HCT116 (cell line): ENCODE results near the gene PIP4K2A. TPM values are rescaled to one million over a fixed set of nuclear protein-coding genes. Genes with fewer than 3 reads are reported as not detected.

ENCODE experiments used
- ATAC-seq: fragments of 200-7000 bp; cut with Tn5 transposase; 2 replicates; pipeline ENCODE4 v1.9.1; 2020; ENCODE audit warnings: mild to moderate bottlenecking, moderate library complexity
- BruUV-seq: library from RNA; stranded (reverse); fragments of 400-500 nt; replicated peaks from 2 replicates; lab custom pipeline; 2021; lab: Mats Ljungman, UMichigan
- CTCF ChIA-PET: fragments of 300-600 bp; sonication (Branson Sonifier 250); formaldehyde crosslinking; loops from one replicate; lab custom pipeline; 2021; ENCODE audit warnings: antibody characterized with exemption; lab: Charles Lee
- POLR2A ChIA-PET: fragments of 300-600, 350-600 bp; sonication (Branson Sonifier 250); formaldehyde crosslinking; loops from one replicate; lab custom pipeline; 2021; ENCODE audit warnings: antibody characterized with exemption; lab: Charles Lee
- RAD21 ChIA-PET, 2 experiments: fragments of 300-600 bp; sonication (Branson Sonifier 250); formaldehyde crosslinking; loops; one replicate each; lab custom pipeline; 2023; ENCODE audit warnings: low total read pairs in 2 of 2; ENCODE audit not compliant: uncharacterized antibody in 2 of 2, unreplicated experiment in 2 of 2, low non-redundant PET in 1 of 2; lab: Charles Lee
- DNase-seq: peaks from one replicate; pipeline ENCODE4 v3.0.0-alpha.2; 2010; ENCODE audit warnings: low read depth, low spot score
- H2AFZ ChIP-seq: fragments of 200-600 bp; shearing (Covaris generic), sonication (generic); 2 replicates; pipeline ENCODE4 v1.6.1; 2017; ENCODE audit warnings: low read depth, mixed run types, mixed read lengths, antibody characterized with exemption, low read length; ENCODE audit not compliant: poor library complexity, severe bottlenecking
- H3K27ac ChIP-seq: 2 replicates; pipeline ENCODE4 v1.5.1; 2012; ENCODE audit warnings: low read depth, low read length
- H3K27me3 ChIP-seq: fragments of 200-600 bp; sonication (generic); 2 replicates; pipeline ENCODE4 v1.6.1; 2016; ENCODE audit warnings: mixed run types, low read length, mixed read lengths; ENCODE audit not compliant: insufficient read depth
- H3K36me3 ChIP-seq, 2 experiments: fragments of 200-500 bp in 1 of 2; fragments of 200-600 bp in 1 of 2; sonication (Bioruptor generic) in 1 of 2; sonication (generic) in 1 of 2; 2 replicates each; pipeline versions ENCODE4 v1.5.1 to v1.6.1; 2014 to 2016; ENCODE audit warnings: low read length in 2 of 2, inconsistent platforms in 1 of 2, mixed read lengths in 1 of 2, mixed run types in 1 of 2; ENCODE audit not compliant: insufficient read depth in 2 of 2, control insufficient read depth in 1 of 2
- H3K4me1 ChIP-seq, 2 experiments: fragments of 200-600 bp in 1 of 2; sonication (generic) in 1 of 2; 2 replicates each; pipeline versions ENCODE4 v1.5.1 to v1.6.1; 2012 to 2017; ENCODE audit warnings: low read length in 2 of 2, inconsistent platforms in 1 of 2, mild to moderate bottlenecking in 1 of 2, mixed read lengths in 1 of 2, mixed run types in 1 of 2, moderate library complexity in 1 of 2; ENCODE audit not compliant: insufficient read depth in 2 of 2, control insufficient read depth in 1 of 2
- H3K4me2 ChIP-seq: fragments of 200-600 bp; sonication (generic); 2 replicates; pipeline ENCODE4 v1.6.1; 2017; ENCODE audit warnings: mixed run types, low read length, mixed read lengths
- H3K4me3 ChIP-seq, 2 experiments: fragments of 200-600 bp in 1 of 2; sonication (generic) in 1 of 2; replicated peaks in 1 of 2; 2 replicates each; pipeline ENCODE4 v1.5.1; 2011 to 2016; ENCODE audit warnings: low read length in 2 of 2, control low read depth in 1 of 2, low read depth in 1 of 2, mild to moderate bottlenecking in 1 of 2, mixed read lengths in 1 of 2, mixed run types in 1 of 2
- H3K79me2 ChIP-seq: fragments of 200-600 bp; sonication (generic); 2 replicates; pipeline ENCODE4 v1.6.1; 2017; ENCODE audit warnings: mild to moderate bottlenecking, mixed run types, low read length, moderate library complexity, mixed read lengths; ENCODE audit not compliant: insufficient read depth
- H3K9ac ChIP-seq: fragments of 200-600 bp; sonication (generic); 2 replicates; pipeline ENCODE4 v1.6.1; 2016; ENCODE audit warnings: low read length, mixed read lengths
- H3K9me2 ChIP-seq: fragments of 200-600 bp; sonication (generic), shearing (Covaris generic); 2 replicates; pipeline ENCODE4 v1.6.1; 2017; ENCODE audit warnings: mixed run types, mild to moderate bottlenecking, moderate library complexity; ENCODE audit not compliant: insufficient read depth
- H3K9me3 ChIP-seq, 2 experiments: fragments of 200-500 bp in 1 of 2; fragments of 200-600 bp in 1 of 2; sonication (Bioruptor generic) in 1 of 2; sonication (generic) in 1 of 2; 2 replicates each; pipeline ENCODE4 v1.6.1; 2014 to 2017; ENCODE audit warnings: low read length in 2 of 2, mixed read lengths in 2 of 2, inconsistent platforms in 1 of 2, low read depth in 1 of 2, mild to moderate bottlenecking in 1 of 2, mixed run types in 1 of 2, moderate library complexity in 1 of 2; ENCODE audit not compliant: control insufficient read depth in 1 of 2, insufficient read depth in 1 of 2
- H4K20me1 ChIP-seq: fragments of 200-600 bp; sonication (generic), shearing (Covaris generic); 2 replicates; pipeline ENCODE4 v1.6.1; 2017; ENCODE audit warnings: mixed run types, mild to moderate bottlenecking, moderate library complexity; ENCODE audit not compliant: insufficient read depth
- CBX3 ChIP-seq: IDR thresholded peaks from 2 replicates; pipeline ENCODE4 v1.6.1; 2012; ENCODE audit warnings: low read depth
- CEBPB ChIP-seq: IDR thresholded peaks from 2 replicates; pipeline ENCODE4 v1.6.1; 2012; ENCODE audit warnings: low read depth
- EGR1 ChIP-seq: IDR thresholded peaks from 2 replicates; pipeline ENCODE4 v1.6.1; 2012; ENCODE audit warnings: low read depth
- ELF1 ChIP-seq: IDR thresholded peaks from 2 replicates; pipeline ENCODE4 v1.6.1; 2012; ENCODE audit warnings: low read depth, borderline replicate concordance
- EZH2 ChIP-seq: fragments of 200-600 bp; sonication (generic); IDR thresholded peaks from 2 replicates; pipeline ENCODE4 v1.6.1; 2017; ENCODE audit warnings: antibody characterized with exemption, mixed run types
- EZH2phosphoT487 ChIP-seq: fragments of 200-600 bp; IDR thresholded peaks from 2 replicates; pipeline ENCODE4 v1.6.1; 2018; ENCODE audit warnings: antibody characterized with exemption, borderline replicate concordance
- JUND ChIP-seq: IDR thresholded peaks from 2 replicates; pipeline ENCODE4 v1.6.1; 2012
- POLR2A ChIP-seq: IDR thresholded peaks from 2 replicates; pipeline ENCODE4 v1.7.0; 2011; ENCODE audit warnings: borderline replicate concordance; ENCODE audit not compliant: insufficient read depth, insufficient read length; ENCODE audit errors: extremely low read depth
- POLR2AphosphoS5 ChIP-seq: IDR thresholded peaks from 2 replicates; pipeline ENCODE4 v1.6.1; 2011; ENCODE audit warnings: mild to moderate bottlenecking, low read depth, low read length, moderate library complexity
- RAD21 ChIP-seq: IDR thresholded peaks from 2 replicates; pipeline ENCODE4 v1.6.1; 2012; ENCODE audit warnings: low read depth, mild to moderate bottlenecking
- SIN3A ChIP-seq: IDR thresholded peaks from 2 replicates; pipeline ENCODE4 v1.6.1; 2012; ENCODE audit warnings: low read depth
- SP1 ChIP-seq: IDR thresholded peaks from 2 replicates; pipeline ENCODE4 v1.6.1; 2012; ENCODE audit warnings: low read depth
- SRF ChIP-seq: IDR thresholded peaks from 2 replicates; pipeline ENCODE4 v1.6.1; 2012; ENCODE audit warnings: low read depth
- TCF7L2 ChIP-seq: IDR thresholded peaks from 2 replicates; pipeline ENCODE4 v1.7.0; 2011; ENCODE audit warnings: borderline replicate concordance, inconsistent platforms; ENCODE audit not compliant: insufficient read depth, insufficient read length; ENCODE audit errors: extremely low read depth
- YY1 ChIP-seq: IDR thresholded peaks from 2 replicates; pipeline ENCODE4 v1.6.1; 2011; ENCODE audit warnings: low read length, low read depth, moderate library complexity, mild to moderate bottlenecking; ENCODE audit not compliant: insufficient replicate concordance; ENCODE audit errors: extremely low read depth
- ZBTB33 ChIP-seq: IDR thresholded peaks from 2 replicates; pipeline ENCODE4 v1.6.1; 2011; ENCODE audit warnings: mild to moderate bottlenecking, low read length, moderate library complexity; ENCODE audit not compliant: insufficient replicate concordance; ENCODE audit errors: extremely low read depth
- ZFX ChIP-seq: fragments of 450-650 bp; IDR thresholded peaks from 2 replicates; pipeline ENCODE4 v1.6.1; 2017
- ZNF274 ChIP-seq: fragments of 200-500 bp; sonication (Bioruptor generic); IDR thresholded peaks from 2 replicates; pipeline ENCODE4 v1.6.1; 2014; ENCODE audit warnings: mild to moderate bottlenecking, low read depth, low read length, inconsistent platforms
- intact Hi-C: fragments of 100-400 bp; cut with micrococcal nuclease; formaldehyde crosslinking; loops from 2 replicates; pipeline ENCODE4 v1.10.0; 2022
- total RNA-seq: library from RNA; stranded (reverse); gene quantifications from one replicate; pipeline ENCODE4 v1.2.1, GENCODE V29; 2021; ENCODE audit not compliant: unreplicated experiment
- TF ChIP-seq, protein P1 (sequence below): IDR thresholded peaks from 2 replicates; pipeline ENCODE4 v1.6.1; 2012
- TF ChIP-seq, protein P2 (sequence below): IDR thresholded peaks from 2 replicates; pipeline ENCODE4 v1.6.1; 2012
- TF ChIP-seq, protein P3 (sequence below), 3 experiments: fragments of 200-600 bp in 1 of 3; sonication (generic) in 1 of 3; IDR thresholded peaks in 2 of 3; conservative IDR thresholded peaks in 1 of 3; 2 replicates each; pipeline ENCODE4 v1.5.1; 2012 to 2017; ENCODE audit warnings: low read depth in 2 of 3, low read length in 2 of 3, antibody characterized with exemption in 1 of 3, borderline replicate concordance in 1 of 3, control low read depth in 1 of 3, mild to moderate bottlenecking in 1 of 3, mixed read lengths in 1 of 3, mixed run types in 1 of 3, moderate library complexity in 1 of 3; ENCODE audit not compliant: insufficient read depth in 1 of 3

The PIP4K2A gene
- total RNA-seq, 1 experiment from 2014 or later: 41.9 TPM

DNA sequence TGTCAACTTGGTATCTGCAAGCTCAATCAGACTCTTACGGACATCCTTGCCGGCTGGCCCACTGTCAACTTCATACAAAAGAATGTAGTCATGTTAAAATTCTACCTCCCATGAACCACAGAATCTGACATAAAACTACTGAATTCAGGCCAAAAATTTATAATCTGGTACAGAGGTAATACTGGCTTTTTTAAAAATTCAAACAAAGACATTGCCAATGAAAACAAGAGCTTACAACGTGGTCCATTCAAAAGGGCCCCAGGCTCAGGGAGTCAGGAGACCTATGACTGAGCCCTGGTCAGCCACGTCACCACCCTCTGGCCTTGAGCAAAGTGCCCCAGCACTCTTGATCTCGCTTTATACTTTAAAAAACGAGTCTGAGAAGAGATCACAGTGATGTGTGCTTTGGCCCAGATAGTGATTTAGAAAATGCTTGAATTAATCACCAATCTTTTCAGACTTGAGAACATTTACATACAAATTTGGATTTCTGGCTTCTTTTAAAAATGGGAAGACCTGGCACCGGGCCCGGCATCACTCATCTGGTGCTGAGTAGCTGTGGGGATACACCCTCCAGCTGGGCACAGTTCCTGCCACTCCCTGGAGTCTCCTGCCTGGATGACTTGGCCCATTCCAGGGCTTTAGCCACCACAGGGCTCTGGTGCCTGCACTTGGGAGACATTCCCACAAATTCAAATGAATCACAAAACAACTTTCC is 94.1 kb downstream of the PIP4K2A start:
- peak; percentile 91 for DNase-seq
- peaks cover 92 to 100% of the 10 kb centered on the region in 2 experiments for H3K4me1 ChIP-seq
- intact Hi-C loops: loop anchor here (2.0 kb wide), 1 partner anchor 203 kb away; no protein-coding TSS in a partner anchor
- ChIA-PET RAD21 (no interaction called here), CTCF (interaction anchor here (1.0 kb wide), 1 partner anchor 10 kb away, joined by 3 read pairs; no protein-coding TSS in a partner anchor), POLR2A (interaction anchor here (1.3 to 2.1 kb wide), 2 partner anchors 196 to 203 kb away, joined by 3 to 7 read pairs; no protein-coding TSS in a partner anchor)
- ATAC-seq: peak; percentile 80
- no peaks in the 10 kb centered on the region for H3K36me3 ChIP-seq
- H3K9ac ChIP-seq: peak overlapping the region; percentile 51
- H3K27ac ChIP-seq: peak overlapping the region; percentile 85
- no peaks in the 10 kb centered on the region for H4K20me1 ChIP-seq
- no TSS peak for BruUV-seq
- H3K9me3 ChIP-seq: no peaks in the 10 kb centered on the region
- H2AFZ ChIP-seq: no peak overlapping the region
- H3K27me3 ChIP-seq: no peaks in the 10 kb centered on the region
- H3K4me3 ChIP-seq: peak overlapping the region in 1 of 2 experiments; percentile 16; a peak in 2 of 4 replicates
- H3K9me2 ChIP-seq: no peaks in the 10 kb centered on the region
- peak overlapping the region; percentile 84 for H3K4me2 ChIP-seq
- peaks cover 94% of the 10 kb centered on the region for H3K79me2 ChIP-seq
- TF ChIP-seq YY1 (no peak), EZH2phosphoT487 (no peak), SRF (0 out of 2 replicates have a peak, but pooled peaks have one; percentile 60), ZNF274 (no peak), EZH2 (no peak), ELF1 (peak; percentile 15; the same call in 1 of the 2 replicates), ZBTB33 (no peak), EGR1 (no peak), JUND (peak; percentile 69; the same call in 1 of the 2 replicates), ZFX (no peak), POLR2A (no peak), SP1 (peak; percentile 74), RAD21 (peak; percentile 13; the same call in 1 of the 2 replicates), SIN3A (peak; percentile 85), POLR2AphosphoS5 (peak; percentile 50; the same call in 1 of the 2 replicates), CBX3 (peak; percentile 83), CEBPB (peak; percentile 63), TCF7L2 (no peak)
- TF ChIP-seq, protein P1, sequence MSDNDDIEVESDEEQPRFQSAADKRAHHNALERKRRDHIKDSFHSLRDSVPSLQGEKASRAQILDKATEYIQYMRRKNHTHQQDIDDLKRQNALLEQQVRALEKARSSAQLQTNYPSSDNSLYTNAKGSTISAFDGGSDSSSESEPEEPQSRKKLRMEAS: peak; percentile 67
- TF ChIP-seq, protein P2, sequence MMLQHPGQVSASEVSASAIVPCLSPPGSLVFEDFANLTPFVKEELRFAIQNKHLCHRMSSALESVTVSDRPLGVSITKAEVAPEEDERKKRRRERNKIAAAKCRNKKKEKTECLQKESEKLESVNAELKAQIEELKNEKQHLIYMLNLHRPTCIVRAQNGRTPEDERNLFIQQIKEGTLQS: no peak
- TF ChIP-seq, protein P3, sequence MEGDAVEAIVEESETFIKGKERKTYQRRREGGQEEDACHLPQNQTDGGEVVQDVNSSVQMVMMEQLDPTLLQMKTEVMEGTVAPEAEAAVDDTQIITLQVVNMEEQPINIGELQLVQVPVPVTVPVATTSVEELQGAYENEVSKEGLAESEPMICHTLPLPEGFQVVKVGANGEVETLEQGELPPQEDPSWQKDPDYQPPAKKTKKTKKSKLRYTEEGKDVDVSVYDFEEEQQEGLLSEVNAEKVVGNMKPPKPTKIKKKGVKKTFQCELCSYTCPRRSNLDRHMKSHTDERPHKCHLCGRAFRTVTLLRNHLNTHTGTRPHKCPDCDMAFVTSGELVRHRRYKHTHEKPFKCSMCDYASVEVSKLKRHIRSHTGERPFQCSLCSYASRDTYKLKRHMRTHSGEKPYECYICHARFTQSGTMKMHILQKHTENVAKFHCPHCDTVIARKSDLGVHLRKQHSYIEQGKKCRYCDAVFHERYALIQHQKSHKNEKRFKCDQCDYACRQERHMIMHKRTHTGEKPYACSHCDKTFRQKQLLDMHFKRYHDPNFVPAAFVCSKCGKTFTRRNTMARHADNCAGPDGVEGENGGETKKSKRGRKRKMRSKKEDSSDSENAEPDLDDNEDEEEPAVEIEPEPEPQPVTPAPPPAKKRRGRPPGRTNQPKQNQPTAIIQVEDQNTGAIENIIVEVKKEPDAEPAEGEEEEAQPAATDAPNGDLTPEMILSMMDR (IDR thresholded peaks at IDR 0.05 in 2 of 3, conservative IDR thresholded peaks at IDR 0.05 in 1 of 3; ENCODE audit: borderline replicate concordance in 1 of 3, insufficient read depth in 1 of 3, low read depth in 2 of 3, low read length in 2 of 3): no peak
